ENCODE measurements around the gene RABL6.
"Not testable (repeated sequence)": the region's sequence is repeated elsewhere in the genome, so short reads cannot be mapped to it uniquely, and the experiment has no call there.

Gene RABL6

DNA sequence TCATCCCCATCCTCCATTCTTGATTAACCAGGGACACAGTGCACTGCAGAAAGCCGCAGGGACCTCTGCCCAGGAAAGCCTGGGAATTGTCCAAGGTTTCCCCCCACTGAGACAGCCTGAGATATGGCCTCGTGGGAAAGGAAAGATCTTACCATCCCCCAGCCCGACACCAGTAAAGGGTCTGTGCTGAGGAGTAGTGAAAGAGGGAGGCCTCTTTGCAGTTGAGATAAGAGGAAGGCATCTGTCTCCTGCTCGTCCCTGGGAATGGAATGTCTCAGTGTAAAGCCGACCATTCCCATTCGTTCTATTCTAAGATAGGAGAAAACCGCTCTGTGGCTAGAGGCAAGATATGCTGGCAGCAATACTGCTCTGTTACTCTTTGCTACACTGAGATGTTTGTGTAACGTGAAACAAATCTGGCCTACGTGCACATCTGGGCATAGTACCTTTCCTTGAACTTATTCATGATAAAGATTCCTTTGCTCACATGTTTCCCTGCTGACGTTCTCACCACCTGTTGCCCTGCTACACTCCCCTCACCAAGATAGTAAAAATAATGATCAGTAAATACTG is 10.9 kb upstream of the RABL6 start:
- not testable (repeated sequence) for DNase-seq

GRCh38 chr9:136798708-136799078 is 9.1 kb upstream of the RABL6 start:
- DNase-seq, result no peak

- no peak for DNase-seq
Measured at GRCh38 chr9:136799079-136799853, 8.5 kb upstream of the RABL6 start.

DNA sequence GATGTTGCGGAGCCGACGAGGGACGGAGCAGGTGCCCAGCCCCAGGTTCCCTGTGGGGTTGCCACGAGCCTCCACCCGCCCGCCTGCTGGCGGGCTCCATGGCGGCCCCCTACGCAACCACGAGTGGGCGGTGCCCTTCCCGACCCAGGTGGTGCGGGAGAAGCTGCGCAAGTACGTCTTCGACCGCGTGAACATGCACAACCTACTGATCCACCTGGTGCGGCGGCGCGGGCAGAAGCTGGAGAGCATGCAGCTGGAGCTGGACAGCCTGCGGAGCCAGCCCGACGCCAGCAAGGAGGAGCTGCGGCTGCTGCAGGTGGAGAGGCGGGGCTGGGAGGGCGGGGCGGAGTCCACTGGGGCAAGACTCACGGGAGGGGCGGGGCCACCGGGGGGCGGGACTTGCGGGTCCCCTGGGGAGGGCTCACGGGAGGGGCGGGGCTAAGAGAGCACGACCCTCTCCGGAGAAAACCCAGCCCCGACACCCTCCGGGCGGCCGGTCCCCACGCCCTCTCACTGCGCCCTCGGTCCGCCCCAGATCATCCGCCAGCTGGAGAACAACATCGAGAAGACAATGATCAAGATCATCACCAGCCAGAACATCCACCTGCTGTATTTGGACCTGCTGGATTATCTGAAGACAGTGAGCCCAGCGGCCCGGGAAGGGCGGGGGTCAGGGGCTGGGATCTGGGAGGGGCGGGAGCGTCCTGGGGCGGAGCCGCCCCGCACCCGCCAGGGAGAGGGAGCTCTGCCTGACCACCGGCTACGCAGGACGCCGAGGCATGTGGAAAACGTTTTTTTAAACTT is 7.7 kb upstream of the RABL6 start:
- DNase-seq, result peak; percentile 84

DNA sequence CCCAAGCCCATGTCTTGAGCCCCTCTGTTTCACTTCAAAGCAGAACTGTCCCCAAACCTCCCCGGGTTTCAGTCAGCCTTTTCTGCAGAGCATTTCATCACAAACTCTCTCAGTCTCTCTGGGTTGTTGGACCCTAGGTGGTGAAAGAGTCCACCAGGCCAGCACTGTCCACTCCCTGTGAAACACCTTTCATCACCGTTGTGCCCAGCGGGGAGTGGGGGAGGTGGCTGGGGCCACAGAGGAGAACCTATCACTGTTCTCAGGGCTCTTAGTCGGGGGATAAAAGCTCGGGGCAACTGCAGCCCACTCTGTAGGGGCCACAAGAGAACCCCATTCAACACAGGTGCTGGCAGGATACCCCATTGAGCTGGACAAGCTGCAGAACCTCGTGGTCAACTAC is 5.4 kb upstream of the RABL6 start:
- DNase-seq, result no peak

GRCh38 chr9:136803009-136803550 is 4.7 kb upstream of the RABL6 start:
- not testable (repeated sequence) for DNase-seq

GRCh38 chr9:136803551-136804508 is 3.9 kb upstream of the RABL6 start:
- no peak for DNase-seq

DNA sequence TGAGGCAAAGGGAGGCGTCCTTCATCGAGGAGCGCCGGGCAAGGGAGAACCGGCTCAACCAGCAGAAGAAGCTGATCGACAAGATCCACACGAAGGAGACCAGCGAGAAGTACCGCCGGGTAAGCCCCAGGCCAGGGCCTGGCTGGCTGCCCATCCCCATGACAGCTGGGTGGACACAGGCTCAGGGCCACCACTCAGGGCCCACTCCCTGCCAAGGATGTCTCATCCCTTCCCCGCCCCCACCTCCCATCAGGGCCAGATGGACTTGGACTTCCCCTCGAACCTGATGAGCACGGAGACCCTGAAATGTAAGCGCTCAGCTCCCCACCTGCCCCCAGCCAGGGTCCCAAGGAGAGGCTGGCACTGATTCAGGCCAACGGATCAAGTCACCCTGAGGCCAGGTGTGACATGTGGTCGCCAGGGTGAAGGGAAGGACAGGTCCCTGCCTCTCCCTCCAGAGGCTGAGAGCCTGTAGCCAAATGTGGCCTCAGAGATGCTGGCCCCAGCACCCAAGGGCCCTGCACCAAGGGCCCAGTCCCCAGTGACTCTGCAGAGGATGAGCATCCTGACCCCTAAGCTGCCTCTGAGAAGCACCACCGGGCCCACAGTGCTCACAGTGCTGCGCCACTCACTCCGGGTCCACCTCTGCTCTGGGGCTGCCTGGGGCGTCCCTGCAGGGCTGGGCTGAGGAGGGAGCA is 3.1 kb upstream of the RABL6 start:
- DNase-seq, result no peak

GRCh38 chr9:136805207-136805740 is 2.5 kb upstream of the RABL6 start:
- no peak for DNase-seq

DNA sequence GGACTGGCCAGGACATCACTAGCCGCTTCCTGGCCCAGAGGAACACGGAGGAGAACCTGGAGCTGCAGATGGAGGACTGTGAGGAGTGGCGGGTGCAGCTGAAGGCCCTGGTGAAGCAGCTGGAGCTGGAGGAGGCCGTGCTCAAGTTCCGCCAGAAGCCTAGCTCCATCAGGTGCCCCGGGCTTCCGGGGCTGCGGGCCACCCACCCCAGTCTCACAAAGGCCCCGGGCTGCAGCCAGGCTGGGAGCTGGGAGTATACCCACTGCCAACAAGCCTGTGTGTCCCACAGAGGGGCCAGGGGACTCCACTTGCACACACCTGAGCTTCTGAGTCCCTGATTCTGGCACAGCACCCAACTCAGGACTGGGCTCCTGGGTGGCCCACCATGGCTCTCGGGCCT is 1.7 kb upstream of the RABL6 start:
- no peak for DNase-seq

GRCh38 chr9:136806631-136807201 is 1.0 kb upstream of the RABL6 start:
- DNase-seq, result no peak

GRCh38 chr9:136808075-136808805 is 492 bp downstream of the RABL6 start:
- DNase-seq, result no peak

- no peak for DNase-seq
Measured at GRCh38 chr9:136808806-136809158, 1.0 kb downstream of the RABL6 start.

- DNase-seq, result no peak
Measured at GRCh38 chr9:136814725-136815421, 7.1 kb downstream of the RABL6 start.

GRCh38 chr9:136815422-136815782 is 7.7 kb downstream of the RABL6 start:
- no peak for DNase-seq

- DNase-seq, result no peak
Measured at GRCh38 chr9:136820971-136821825, 13.4 kb downstream of the RABL6 start.

- no peak for DNase-seq
Measured at GRCh38 chr9:136821826-136822544, 14.2 kb downstream of the RABL6 start.
